HG03139 (cell line): ENCODE measurements around the gene MITF.

ENCODE experiments used
- ATAC-seq: cut with Tn5 transposase; IDR thresholded peaks from one replicate; pipeline ENCODE4 v1.9.1; 2021; ENCODE audit not compliant: unreplicated experiment

Gene MITF

GRCh38 chr3:69948246-69948862 lies 209.1 kb downstream of the MITF start:
- no peak for ATAC-seq

GRCh38 chr3:69951616-69952015 lies 212.4 kb downstream of the MITF start:
- ATAC-seq, result no peak

DNA sequence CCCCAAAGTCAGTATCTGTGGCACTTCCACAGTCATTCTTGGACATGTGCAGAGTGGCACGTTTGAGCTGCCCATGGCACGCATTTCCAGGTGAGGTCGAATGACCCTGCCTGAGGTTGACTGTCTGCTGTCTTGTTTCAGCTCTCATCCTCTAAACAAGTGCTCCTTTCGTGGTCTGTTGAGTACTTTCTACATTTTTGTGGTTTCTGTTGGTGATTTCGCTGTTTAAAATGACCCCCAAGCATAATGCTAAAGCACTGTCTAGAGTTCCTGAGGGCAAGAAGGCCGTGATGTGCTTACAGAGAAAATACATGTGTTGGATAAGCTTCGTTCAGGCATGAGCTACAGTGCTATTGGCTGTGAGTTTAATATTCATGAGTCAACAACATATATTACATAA lies 220.3 kb downstream of the MITF start:
- ATAC-seq, result no peak

- ATAC-seq, result no peak
These were observed 222.6 kb downstream of the MITF start for GRCh38 chr3:69961706-69962439.

- no peak for ATAC-seq
These were observed 224.4 kb downstream of the MITF start for GRCh38 chr3:69963643-69964042.

DNA sequence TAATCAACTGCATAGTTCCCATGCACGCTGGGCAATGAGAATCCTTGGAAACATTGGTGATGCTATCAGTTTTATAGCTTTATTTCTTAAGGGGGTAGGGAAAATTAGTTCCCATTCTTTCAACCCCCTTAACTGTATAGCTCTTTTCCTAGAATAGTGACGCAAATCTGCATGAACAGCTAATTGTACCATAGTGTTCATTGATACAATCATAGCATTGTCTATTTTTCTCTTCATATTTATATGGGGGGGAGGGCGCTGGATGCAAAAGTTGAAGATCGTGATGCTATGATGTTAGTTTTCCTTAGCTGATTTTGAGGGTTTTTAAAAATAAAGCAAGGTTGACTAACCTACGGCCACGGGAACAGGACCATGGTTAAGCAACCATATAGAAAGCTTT lies 227.9 kb downstream of the MITF start:
- ATAC-seq, result no peak

DNA sequence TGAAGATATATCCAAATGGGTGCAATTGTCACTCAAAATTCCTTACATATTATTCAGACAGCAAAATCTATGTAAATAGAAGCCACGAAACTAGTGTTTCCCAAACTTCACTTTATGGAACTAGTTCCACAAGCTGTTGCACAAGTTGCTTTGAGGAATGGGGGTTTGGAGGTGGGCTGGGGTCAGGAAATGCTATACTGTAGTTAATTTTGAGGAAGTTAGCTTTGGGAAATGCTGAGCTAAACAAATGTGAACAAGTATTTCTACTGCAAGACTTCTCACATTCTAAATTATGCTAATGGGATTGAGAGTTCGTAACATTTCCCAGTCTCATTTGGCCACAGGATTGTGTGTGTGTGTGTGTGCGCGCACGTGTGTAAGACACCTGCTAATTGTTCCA lies 231.6 kb downstream of the MITF start:
- ATAC-seq, result no peak

DNA sequence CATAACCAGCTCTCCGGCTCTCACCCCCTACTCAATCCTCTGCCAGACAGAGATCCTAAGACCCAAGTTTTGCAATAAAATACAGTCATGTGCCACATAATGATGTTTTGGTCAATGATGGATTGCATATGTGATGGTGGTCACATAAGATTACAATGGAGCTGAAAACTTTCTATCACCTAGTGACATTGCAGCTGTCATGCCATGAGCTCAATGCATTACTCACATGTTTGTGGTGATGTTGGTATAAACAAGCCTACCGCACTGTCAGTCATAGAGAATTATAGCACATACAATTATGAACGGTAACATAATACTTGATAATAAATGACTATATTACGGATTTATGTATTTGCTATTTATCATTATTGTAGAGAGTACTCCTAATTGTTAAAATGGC lies 233.4 kb downstream of the MITF start:
- no peak for ATAC-seq

GRCh38 chr3:69976021-69976420 lies 236.8 kb downstream of the MITF start:
- no peak for ATAC-seq

- ATAC-seq, result no peak
These were observed 244.4 kb downstream of the MITF start for GRCh38 chr3:69983546-69984265.

DNA sequence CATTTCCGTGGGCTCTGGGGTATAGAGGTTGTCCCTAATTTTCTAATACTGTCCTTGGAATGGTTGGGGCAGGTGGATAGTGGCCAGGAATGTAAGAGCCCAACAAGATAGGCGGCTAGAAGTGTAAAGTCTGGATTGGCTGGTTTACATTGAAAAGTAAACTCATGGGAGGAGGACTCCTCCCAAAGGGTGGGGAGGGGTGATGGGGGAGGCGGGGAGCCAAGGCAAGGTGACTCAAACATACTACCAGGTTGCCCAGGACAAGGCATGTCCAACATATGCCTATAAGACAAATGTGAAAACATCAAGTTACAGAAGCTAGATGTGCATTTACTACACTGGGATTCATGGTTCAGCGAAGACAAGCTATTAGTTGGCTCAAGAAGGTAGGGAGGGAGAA lies 246.0 kb downstream of the MITF start:
- no peak for ATAC-seq

DNA sequence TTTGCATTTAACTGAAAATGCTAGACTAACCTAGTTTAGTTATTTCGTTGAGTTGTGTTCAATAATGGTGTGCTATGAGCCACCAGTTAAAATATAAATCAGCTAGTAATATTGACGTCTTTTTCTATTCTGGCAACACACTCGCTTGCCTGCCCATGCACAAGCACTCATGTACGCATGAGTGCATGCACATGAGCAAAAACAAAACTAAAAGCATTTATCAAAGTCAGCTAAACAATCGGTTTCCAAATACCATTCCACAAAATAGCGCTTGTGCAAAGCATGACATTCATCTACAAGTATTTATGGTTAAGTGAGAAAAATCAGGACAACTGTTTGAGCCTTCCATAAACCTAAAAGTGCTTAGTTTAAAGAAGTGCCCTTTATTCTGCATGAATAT lies 247.2 kb downstream of the MITF start:
- no peak for ATAC-seq

GRCh38 chr3:69987833-69988232 lies 248.6 kb downstream of the MITF start:
- no peak for ATAC-seq

GRCh38 chr3:69993757-69994156 lies 254.5 kb downstream of the MITF start:
- no peak for ATAC-seq

- no peak for ATAC-seq
These were observed 255.7 kb downstream of the MITF start for GRCh38 chr3:69994919-69995318.

GRCh38 chr3:69997631-69998307 lies 258.5 kb downstream of the MITF start:
- no peak for ATAC-seq

DNA sequence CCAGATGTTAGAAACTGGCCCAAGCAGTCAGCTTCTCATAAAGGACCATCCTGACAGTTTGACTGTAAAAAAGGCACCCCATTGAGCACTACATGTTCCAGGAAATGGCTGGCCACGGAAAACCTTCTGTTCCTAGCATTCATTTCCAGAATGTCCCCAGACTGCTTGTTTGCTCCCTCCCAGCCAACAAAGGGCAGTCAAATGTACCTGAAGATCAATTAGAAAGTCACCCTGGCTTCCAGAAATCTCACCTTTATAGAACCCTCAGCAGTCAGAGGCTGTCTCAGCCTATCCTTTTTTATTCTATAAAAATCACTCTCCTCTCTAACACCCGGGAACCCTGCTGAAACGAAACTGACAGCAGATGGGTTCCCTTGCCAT lies 259.5 kb downstream of the MITF start:
- ATAC-seq, result no peak

- no peak for ATAC-seq
These were observed 260.1 kb downstream of the MITF start, which contains the start of gene SAMMSON for GRCh38 chr3:69999140-70000027. TSS of gene SAMMSON (plus strand) at chr3:69999733.

DNA sequence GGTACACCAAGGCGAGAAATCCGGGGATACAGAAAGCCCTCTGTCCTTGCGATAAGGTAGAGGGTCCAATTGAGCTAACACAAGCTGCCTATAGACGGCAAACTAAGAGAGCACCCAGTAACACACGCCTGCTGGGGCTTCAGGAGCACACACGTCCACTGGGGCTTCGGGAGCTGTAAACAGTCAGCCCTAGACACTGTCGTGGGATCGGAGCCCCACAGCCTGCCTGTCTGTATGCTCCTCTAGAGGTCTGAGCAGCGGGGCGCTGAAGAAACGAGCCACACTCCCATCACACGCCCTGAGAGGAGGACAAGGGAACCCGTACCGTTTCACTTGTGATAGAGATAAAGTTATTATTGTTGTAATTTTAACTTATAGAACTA lies 260.8 kb downstream of the MITF start:
- ATAC-seq, result no peak

DNA sequence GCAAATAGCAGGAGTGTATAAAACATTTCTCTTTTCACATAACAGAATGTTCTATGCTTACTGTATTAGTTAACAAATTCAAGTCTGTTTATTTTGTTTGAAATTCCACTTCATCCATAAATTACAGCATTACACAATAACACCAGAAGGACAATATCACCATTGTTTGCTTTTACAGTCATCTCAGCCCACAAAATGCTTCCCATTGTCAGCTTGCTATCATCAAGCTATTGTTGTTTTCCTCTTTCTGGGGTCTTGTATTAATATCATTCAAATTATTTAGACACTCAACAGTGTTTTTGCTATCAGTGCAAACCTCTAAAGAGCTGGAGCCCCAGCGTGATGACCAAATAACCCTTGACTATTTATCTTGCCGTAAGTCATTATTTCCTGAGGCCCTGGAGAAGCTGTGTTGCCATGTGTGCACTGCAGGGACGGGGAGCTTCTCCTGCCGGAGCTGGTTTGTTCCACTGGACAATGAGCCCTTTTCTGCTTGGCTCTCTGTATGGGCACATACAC lies 261.4 kb downstream of the MITF start:
- ATAC-seq, result no peak
